ENCODE measurements around the gene SOCS7.
A peak's percentile ranks its signal among the peaks of the same experiment; 100 is the strongest.

Gene SOCS7

DNA sequence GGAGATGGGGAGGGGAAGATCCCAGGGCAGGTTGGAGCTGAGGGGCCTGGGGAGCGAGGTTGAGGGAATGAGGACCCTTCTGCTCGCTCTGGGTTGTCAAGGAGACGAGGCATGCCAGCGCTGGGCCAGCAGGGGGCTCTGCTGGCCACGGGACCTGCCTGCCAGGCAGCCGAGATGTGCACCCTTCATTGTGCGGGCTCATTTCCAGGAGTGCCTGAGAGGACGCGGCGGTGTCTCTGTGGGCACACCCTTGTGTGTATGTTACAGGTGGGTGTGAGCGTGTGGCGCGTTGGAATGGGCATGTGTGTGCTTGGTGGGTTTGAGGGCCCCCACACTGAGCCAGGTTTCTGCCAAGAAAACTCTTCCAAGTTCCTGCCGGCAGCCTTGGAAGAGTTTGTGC is 92.5 kb downstream of the SOCS7 start:
- Histone ChIP-seq H3K36me3 (ENCODE audit: control insufficient read depth, insufficient read depth, low read length) (peaks cover 6% of the 10 kb centered on the region), H3K4me1 (ENCODE audit: control insufficient read depth, insufficient read depth, low read length, poor library complexity, severe bottlenecking) (peaks cover 27% of the 10 kb centered on the region), H3K4me3 (ENCODE audit: extremely low read depth, insufficient read depth, low read length, poor library complexity, severe bottlenecking) (no peak overlapping the region), H3K9me3 (ENCODE audit: control insufficient read depth, low read length) (no peaks in the 10 kb centered on the region), H3K27ac (ENCODE audit: low read depth, low read length, severe bottlenecking) (no peak overlapping the region)
- WGBS, 2 experiments (ENCODE audit: insufficient coverage in 2 of 2), result 0 to 24% methylated on average over 3 to 13 of the region's 14 CpGs

GRCh38 chr17:38447502-38448085 is 96.0 kb downstream of the SOCS7 start:
- peaks cover 6% of the 10 kb centered on the region for H3K36me3 ChIP-seq (ENCODE audit: control insufficient read depth, insufficient read depth, low read length)
- peak overlapping the region; percentile 76 for H3K27ac ChIP-seq (ENCODE audit: low read depth, low read length, severe bottlenecking)
- H3K4me3 ChIP-seq (ENCODE audit: extremely low read depth, insufficient read depth, low read length, poor library complexity, severe bottlenecking), result no peak overlapping the region
- peaks cover 33% of the 10 kb centered on the region for H3K4me1 ChIP-seq (ENCODE audit: control insufficient read depth, insufficient read depth, low read length, poor library complexity, severe bottlenecking)
- no peaks in the 10 kb centered on the region for H3K9me3 ChIP-seq (ENCODE audit: control insufficient read depth, low read length)
- WGBS, 2 experiments (ENCODE audit: insufficient coverage in 2 of 2), result 87 to 95% methylated on average over 2 of the region's 2 CpGs

- peak overlapping the region; percentile 76 for H3K27ac ChIP-seq (ENCODE audit: low read depth, low read length, severe bottlenecking)
- H3K4me1 ChIP-seq (ENCODE audit: control insufficient read depth, insufficient read depth, low read length, poor library complexity, severe bottlenecking), result peaks cover 40% of the 10 kb centered on the region
- WGBS, 2 experiments (ENCODE audit: insufficient coverage in 2 of 2), result 73 to 90% methylated on average over 4 to 5 of the region's 9 CpGs
- no peak overlapping the region for H3K4me3 ChIP-seq (ENCODE audit: extremely low read depth, insufficient read depth, low read length, poor library complexity, severe bottlenecking)
- no peaks in the 10 kb centered on the region for H3K9me3 ChIP-seq (ENCODE audit: control insufficient read depth, low read length)
- peaks cover 6% of the 10 kb centered on the region for H3K36me3 ChIP-seq (ENCODE audit: control insufficient read depth, insufficient read depth, low read length)
Measured at GRCh38 chr17:38448208-38448771, 96.6 kb downstream of the SOCS7 start.

DNA sequence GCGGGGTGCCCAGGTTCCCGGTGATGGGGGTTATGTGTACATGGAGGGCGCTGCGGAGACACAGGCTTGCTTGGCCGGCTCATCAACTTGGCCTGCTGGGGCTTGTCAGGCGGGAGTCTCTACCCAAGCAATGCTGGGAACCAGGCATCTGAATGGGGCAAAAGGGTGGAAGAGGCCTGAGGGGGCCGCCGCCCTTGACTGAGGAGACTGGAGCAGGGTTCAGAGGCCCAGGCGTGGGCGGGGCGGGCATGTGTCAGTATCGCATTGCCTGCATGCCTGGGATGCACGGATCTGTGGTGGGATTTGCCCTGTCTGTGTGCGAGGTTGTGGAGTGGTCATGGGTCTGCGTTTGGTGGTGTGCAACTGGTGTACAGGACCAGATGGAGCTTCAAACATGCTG is 97.7 kb downstream of the SOCS7 start:
- Histone ChIP-seq H3K4me1 (ENCODE audit: control insufficient read depth, insufficient read depth, low read length, poor library complexity, severe bottlenecking) (peaks cover 40% of the 10 kb centered on the region), H3K9me3 (ENCODE audit: control insufficient read depth, low read length) (no peaks in the 10 kb centered on the region), H3K4me3 (ENCODE audit: extremely low read depth, insufficient read depth, low read length, poor library complexity, severe bottlenecking) (no peak overlapping the region), H3K36me3 (ENCODE audit: control insufficient read depth, insufficient read depth, low read length) (peaks cover 6% of the 10 kb centered on the region), H3K27ac (ENCODE audit: low read depth, low read length, severe bottlenecking) (peak overlapping the region; percentile 81)
- WGBS, 2 experiments (ENCODE audit: insufficient coverage in 2 of 2), result 71 to 72% methylated on average over 11 to 13 of the region's 15 CpGs

GRCh38 chr17:38450557-38451029 is 98.9 kb downstream of the SOCS7 start:
- peaks cover 6% of the 10 kb centered on the region for H3K36me3 ChIP-seq (ENCODE audit: control insufficient read depth, insufficient read depth, low read length)
- H3K4me1 ChIP-seq (ENCODE audit: control insufficient read depth, insufficient read depth, low read length, poor library complexity, severe bottlenecking), result peaks cover 51% of the 10 kb centered on the region
- WGBS, 2 experiments (ENCODE audit: insufficient coverage in 2 of 2), result 50 to 52% methylated on average over 5 to 6 of the region's 6 CpGs

DNA sequence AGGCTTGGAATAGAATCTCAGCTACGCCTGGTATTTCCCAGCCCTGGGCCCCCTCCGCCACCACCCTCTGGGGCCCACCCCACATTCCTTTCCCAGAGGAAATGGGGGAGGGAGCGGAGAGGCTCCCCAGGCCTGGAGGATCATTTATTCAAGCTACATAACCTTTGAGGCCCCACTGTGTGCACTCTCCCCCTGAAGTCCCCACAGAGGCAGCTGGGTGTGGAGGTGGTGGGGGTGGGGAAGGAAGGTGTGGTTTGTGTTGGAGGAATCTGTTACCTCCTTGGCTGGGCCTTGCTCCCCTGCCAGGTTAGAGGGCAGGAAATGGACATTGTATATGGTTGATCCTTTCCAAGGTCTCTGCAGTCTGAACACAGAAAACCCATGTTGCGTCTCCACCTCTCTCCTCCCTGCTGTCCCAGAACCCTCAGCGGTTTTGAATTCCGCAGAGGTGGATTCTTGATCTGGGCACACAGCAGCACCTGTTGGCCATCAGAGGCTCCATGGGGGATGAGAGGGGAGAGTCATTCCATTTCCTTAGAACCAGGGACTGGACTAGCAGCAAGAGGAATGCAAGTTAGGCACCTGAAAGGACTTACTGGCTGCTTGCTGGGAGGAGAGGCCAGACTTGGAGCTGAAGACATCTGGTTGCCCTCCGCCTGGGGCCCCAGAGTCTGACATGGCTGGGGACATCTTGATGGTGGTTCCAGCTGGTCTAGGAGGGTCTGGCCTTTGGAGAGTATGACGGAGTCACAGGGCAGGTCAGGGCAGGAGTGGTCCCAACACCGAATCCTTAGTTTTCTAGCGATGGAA is 99.6 kb downstream of the SOCS7 start:
- Histone ChIP-seq H3K9me3 (ENCODE audit: control insufficient read depth, low read length) (no peaks in the 10 kb centered on the region), H3K4me3 (ENCODE audit: extremely low read depth, insufficient read depth, low read length, poor library complexity, severe bottlenecking) (peak overlapping the region; percentile 43), H3K4me1 (ENCODE audit: control insufficient read depth, insufficient read depth, low read length, poor library complexity, severe bottlenecking) (peaks cover 58% of the 10 kb centered on the region), H3K27ac (ENCODE audit: low read depth, low read length, severe bottlenecking) (peak overlapping the region; percentile 97), H3K36me3 (ENCODE audit: control insufficient read depth, insufficient read depth, low read length) (peaks cover 6% of the 10 kb centered on the region)
- 0 to 7% methylated on average over 2 to 3 of the region's 10 CpGs for WGBS, 2 experiments (ENCODE audit: insufficient coverage in 2 of 2)

More at GRCh38 chr17:38450557-38451029, 98.9 kb downstream of the SOCS7 start:
- Histone ChIP-seq H3K9me3 (ENCODE audit: control insufficient read depth, low read length) (no peaks in the 10 kb centered on the region), H3K4me3 (ENCODE audit: extremely low read depth, insufficient read depth, low read length, poor library complexity, severe bottlenecking) (peak overlapping the region; percentile 43), H3K27ac (ENCODE audit: low read depth, low read length, severe bottlenecking) (peak overlapping the region; percentile 97)

DNA sequence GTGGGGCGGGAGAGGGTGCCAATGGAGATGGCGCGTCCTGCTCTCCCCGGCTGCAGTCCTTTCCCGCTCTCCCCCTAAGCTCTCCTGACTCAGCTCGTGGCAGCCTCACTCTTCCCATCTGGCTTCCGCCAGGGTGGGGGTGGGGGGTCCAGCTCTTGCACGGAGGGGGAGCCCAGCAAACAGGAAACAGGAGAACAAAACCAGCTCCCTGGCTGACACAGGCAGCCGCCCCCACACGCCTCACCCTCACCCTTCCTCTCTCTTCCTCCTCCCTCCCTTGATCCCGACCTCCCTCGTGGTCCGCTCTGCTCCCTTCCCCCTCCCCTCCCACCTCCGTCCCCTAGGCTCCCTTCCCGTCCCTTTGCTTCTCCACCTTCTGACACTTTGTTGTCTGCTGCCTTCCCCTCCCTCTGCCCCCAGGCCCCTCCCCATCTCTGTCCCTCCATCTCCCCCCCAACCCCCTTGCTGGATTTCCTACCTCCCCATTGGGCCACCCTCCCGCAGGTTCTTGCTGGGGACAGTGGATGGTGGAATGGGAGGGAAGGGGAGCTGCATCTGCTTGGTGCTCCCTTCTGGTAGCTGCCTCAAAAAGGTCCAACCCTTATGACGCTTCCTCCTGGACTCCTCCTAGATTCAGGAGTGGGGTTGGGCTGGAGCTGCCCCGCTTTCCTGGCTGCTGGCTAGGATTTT is 100.3 kb downstream of the SOCS7 start:
- peaks cover 64% of the 10 kb centered on the region for H3K4me1 ChIP-seq (ENCODE audit: control insufficient read depth, insufficient read depth, low read length, poor library complexity, severe bottlenecking)
- 2% methylated on average over 7 to 8 of the region's 18 CpGs for WGBS, 2 experiments (ENCODE audit: insufficient coverage in 2 of 2)
- peak overlapping the region; percentile 43 for H3K4me3 ChIP-seq (ENCODE audit: extremely low read depth, insufficient read depth, low read length, poor library complexity, severe bottlenecking)
- H3K27ac ChIP-seq (ENCODE audit: low read depth, low read length, severe bottlenecking), result peak overlapping the region; percentile 97
- H3K36me3 ChIP-seq (ENCODE audit: control insufficient read depth, insufficient read depth, low read length), result peaks cover under 1% of the 10 kb centered on the region
- no peaks in the 10 kb centered on the region for H3K9me3 ChIP-seq (ENCODE audit: control insufficient read depth, low read length)

DNA sequence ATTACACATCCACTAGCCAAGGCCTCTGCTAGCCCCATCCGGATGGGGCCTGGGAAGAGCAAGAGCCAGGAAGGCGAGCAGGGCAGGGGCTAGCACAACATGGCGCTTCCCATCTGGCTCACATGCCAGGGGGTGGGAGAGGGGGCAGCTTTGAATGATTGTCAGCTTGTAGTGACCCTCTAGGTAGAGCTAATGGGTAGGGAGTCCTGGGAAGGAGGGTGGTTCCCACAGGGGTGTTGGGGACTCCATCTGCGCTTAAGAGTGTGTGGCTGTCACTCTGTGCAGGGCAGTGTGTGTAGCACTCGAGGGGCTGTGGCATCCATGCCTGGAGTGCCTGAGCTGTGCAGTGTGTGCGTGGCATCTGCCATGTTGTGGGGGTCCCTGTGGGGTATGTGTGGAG is 101.1 kb downstream of the SOCS7 start:
- peaks cover 59% of the 10 kb centered on the region for H3K4me1 ChIP-seq (ENCODE audit: control insufficient read depth, insufficient read depth, low read length, poor library complexity, severe bottlenecking)
- 76 to 94% methylated on average over 2 to 6 of the region's 6 CpGs for WGBS, 2 experiments (ENCODE audit: insufficient coverage in 2 of 2)
- no peaks in the 10 kb centered on the region for H3K9me3 ChIP-seq (ENCODE audit: control insufficient read depth, low read length)
- peak overlapping the region; percentile 97 for H3K27ac ChIP-seq (ENCODE audit: low read depth, low read length, severe bottlenecking)
- peaks cover 6% of the 10 kb centered on the region for H3K36me3 ChIP-seq (ENCODE audit: control insufficient read depth, insufficient read depth, low read length)
- peak overlapping the region; percentile 43 for H3K4me3 ChIP-seq (ENCODE audit: extremely low read depth, insufficient read depth, low read length, poor library complexity, severe bottlenecking)

DNA sequence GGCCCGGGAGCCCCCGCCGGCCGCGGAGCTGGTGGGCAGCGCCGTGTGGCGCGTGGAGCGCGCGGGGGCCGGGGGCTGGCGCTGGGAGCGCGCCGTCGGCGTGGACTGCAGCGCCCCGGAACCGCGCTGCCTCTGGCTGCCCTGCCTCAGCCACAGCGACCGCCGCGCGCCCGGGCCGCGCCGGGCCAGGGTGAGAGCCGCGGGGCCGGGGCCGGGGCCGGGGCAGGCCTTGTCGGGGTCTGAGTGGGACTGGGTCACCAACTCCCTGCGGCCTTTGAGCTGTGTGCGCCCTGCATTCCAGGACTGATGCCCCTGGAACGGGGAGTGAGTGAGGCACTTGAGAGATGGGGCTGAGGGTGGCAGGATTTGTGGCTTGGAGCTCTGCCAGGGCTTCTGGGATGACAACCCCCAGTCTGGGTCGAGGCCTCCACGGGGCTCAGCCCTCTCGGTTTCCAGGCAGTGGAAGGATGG is 102.3 kb downstream of the SOCS7 start:
- Histone ChIP-seq H3K4me1 (ENCODE audit: control insufficient read depth, insufficient read depth, low read length, poor library complexity, severe bottlenecking) (peaks cover 57% of the 10 kb centered on the region), H3K36me3 (ENCODE audit: control insufficient read depth, insufficient read depth, low read length) (peaks cover 19% of the 10 kb centered on the region), H3K9me3 (ENCODE audit: control insufficient read depth, low read length) (no peaks in the 10 kb centered on the region), H3K4me3 (ENCODE audit: extremely low read depth, insufficient read depth, low read length, poor library complexity, severe bottlenecking) (peak overlapping the region; percentile 57), H3K27ac (ENCODE audit: low read depth, low read length, severe bottlenecking) (no peak overlapping the region)
- WGBS, 2 experiments (ENCODE audit: insufficient coverage in 2 of 2), result 3 to 6% methylated on average over 38 to 43 of the region's 44 CpGs

GRCh38 chr17:38454532-38454931 is 102.9 kb downstream of the SOCS7 start:
- Histone ChIP-seq H3K27ac (ENCODE audit: low read depth, low read length, severe bottlenecking) (peak overlapping the region; percentile 73), H3K4me3 (ENCODE audit: extremely low read depth, insufficient read depth, low read length, poor library complexity, severe bottlenecking) (peak overlapping the region; percentile 57), H3K9me3 (ENCODE audit: control insufficient read depth, low read length) (no peaks in the 10 kb centered on the region), H3K4me1 (ENCODE audit: control insufficient read depth, insufficient read depth, low read length, poor library complexity, severe bottlenecking) (peaks cover 53% of the 10 kb centered on the region), H3K36me3 (ENCODE audit: control insufficient read depth, insufficient read depth, low read length) (peaks cover 24% of the 10 kb centered on the region)
- WGBS, 2 experiments (ENCODE audit: insufficient coverage in 2 of 2), result 12 to 24% methylated on average over 7 to 9 of the region's 12 CpGs
